GM19193 (cell line): ENCODE results near the gene RAB17.

Experiments
- POLR2A ChIP-seq: IDR thresholded peaks from 4 replicates; pipeline ENCODE4 v1.6.1; 2011; ENCODE audit not compliant: insufficient read depth, insufficient read length; ENCODE audit errors: extremely low read depth

RAB17 gene

DNA sequence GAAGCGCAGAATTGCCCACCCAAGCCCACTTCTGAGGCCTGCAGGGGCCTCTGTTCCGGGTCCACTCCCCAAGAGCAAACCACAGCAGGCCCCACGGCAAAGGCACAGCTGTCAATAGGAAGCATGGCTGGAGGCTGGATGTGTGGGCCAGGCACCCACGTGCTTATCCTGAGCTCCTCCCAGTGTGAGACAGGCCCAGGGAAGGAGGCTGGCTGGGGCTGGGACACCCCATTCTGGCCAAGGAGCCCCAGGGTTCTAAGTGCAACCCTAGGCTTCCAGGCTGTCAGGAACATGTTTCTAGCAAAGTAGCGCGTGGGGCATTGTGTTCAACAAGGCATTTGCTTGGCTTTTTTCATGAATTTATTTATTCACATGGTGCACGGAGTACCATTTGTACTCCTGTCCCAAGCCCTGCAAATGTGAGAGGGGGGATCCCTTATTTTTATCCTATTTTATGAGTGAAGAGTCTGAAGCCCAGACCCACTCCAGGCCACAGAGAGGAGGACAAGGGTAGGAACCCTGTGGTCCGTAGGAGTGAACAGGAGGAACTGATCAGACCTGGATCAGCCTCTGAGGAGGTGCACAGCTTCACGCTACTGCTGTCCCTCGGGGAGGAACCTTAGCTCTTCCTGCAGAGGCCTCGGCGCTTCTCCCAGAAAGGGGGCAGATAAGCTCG lies 6.1 kb upstream of the RAB17 start:
- no peak for TF ChIP-seq POLR2A

DNA sequence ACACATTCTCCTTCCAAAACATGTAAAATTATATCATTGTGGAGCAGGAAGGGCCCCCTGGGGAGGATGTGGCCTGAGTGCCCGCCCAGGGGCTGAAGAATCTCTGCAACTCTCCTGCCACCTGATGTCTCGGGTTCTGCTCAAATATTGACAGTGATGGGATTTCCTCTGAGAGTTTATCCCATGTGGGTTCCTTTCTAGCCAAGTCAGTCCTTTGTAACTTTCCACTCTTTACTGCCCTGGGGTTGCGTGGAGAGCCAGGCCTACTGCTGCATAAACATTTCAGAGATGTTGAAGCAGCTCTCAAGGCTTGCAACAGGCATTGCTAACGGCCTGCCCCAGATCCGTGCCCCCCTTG lies 4.0 kb upstream of the RAB17 start:
- no peak for TF ChIP-seq POLR2A

DNA sequence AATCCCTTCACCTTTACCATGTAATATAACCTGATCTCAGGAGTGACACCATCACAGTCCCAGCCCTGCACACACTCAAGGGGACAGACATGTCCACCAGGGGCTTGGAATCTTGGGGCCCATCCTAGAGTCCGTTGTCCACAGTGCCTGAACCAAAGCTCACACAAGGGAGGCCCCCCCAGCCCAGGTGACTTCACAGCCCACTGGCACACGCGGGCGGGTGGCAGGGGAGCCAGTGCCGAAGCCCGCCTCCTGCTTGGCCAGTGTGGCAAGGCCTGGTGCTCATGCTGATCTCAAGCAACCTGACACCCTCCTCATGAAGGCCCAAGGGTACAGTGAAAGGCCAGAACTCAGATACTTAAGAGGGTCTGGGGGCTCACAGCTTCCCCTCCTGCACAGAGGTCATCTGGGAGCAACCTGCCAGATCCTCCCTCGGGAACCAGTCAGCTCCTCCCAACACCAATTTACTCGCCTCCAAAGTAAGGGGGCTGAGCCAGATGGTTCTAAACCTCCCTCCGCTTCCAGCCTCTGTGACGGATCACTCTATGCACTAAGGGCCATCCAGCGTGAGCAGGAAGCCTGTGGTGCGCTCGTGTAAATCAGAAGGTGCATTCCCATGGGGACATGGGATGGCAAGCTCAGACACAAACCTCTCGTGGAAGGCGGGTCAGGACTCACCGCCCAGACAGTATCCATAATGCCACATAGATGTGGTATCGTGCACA lies 3.2 kb upstream of the RAB17 start:
- TF ChIP-seq POLR2A, result no peak

DNA sequence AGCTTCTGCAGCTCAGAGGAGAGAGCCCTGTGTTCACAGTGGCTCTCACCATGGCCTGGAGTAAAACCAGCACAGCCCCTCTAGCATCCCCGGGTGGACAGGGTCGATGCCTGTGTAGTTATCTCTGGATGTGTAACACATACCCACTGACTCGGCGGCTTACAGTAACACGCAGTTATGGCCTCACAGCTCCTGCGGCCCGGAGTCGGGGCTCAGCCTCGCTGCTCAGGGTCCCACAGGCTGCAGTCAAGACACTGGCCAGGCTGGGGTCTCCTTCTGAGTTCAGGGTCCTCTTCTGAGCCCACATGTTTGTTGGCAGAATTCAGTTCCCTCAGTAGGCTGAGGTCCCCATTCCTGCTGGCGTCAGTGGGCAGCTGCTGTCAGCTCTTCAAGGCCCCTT lies 2.5 kb upstream of the RAB17 start:
- TF ChIP-seq POLR2A, result no peak

GRCh38 chr2:237592425-237592980 lies 2.0 kb upstream of the RAB17 start:
- no peak for TF ChIP-seq POLR2A

DNA sequence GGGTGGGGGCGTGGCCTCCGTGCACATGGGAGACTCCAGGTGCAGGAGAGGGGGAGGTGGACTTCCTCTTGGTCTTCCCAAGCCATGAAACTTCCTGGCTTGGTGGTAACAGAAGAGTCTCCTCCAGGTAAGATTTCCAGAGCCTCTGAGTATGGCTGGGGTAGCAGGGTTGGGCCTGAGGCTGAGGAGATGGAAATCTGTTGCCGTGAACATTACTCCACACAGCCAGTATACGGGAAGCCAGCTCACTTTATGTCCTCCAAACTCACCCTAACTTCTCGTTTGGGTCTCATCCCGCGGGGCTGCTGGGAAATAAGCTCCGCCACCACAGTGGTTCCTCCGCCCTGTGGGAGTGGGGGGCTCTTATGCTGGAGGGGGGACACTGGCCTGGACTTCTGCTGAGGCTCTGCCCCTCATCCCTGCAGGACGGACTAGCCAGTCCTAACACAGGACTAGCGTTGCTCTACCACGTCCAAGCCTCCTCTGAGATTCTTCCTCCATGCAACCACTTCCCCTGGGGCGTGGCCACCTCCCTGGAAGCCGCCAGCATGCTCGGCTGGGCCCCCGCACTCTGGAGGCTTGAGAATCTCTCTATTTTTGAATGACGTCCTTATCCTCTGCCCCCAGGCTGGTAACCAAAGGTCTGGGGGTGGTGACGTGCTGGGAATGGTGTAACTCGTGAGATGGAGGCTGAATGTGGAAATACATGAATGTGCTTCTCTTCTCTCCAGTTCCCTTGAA lies 777 bp upstream of the RAB17 start:
- TF ChIP-seq POLR2A, result no peak

DNA sequence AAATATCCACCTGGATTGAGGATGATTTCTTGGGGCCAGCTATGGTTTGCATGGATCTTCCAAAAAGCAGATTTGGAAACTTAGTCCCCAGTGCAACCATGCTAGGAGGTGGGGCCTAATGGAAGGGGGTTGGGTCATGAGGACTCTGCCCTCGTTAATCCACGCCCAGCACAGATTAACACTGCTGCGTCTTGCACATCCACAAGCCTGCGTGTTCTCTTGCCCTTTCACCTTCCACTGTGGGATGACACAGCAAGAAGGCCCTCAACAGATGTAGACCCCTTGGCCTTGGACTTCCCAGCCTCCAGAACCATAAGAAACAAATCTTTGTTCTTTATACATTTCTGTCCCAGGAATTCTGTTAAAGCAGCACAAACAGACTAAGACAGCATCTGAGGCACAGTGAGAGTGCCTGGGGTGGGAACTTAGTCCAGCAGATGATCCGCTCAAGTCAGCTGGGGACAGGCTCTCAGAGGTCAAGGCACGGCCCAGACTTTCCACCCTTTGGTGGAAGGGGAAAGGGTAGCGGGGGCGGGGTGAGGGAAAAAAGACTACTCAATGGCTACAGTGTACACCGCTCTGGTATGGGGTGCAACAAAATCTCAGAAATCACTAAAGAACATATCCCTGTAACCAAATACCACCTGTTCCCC lies 2.4 kb downstream of the RAB17 start:
- no peak for TF ChIP-seq POLR2A

DNA sequence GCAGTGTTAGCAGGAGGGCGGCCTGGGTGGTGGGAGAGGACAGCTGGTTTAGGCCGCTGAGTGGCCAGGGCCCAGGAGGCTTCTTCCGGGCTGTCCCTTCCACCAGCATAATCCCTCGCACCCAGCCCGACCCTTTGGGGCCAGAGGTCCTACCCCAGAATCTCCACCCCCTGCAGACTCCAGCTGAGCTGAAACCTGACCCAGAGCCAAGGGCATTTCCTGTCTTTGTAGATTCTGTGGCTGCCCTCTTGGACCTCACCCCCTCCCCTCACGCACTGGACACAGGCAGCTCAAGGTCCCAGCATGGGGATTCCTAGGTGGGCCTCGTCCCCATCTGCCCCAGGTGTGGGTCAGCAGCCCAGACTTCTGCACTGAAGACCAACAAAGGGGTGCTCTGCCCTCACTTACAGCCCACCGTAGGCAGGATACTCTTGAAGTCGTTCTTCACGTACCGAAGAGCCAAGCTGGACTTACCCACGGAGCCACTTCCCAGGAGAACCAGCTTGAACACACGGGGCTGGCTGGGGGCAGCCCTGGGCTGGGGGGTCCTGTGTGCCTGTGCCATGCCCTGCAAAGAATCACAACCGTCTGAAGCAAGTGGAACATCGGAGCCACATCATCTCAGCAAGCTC lies 4.8 kb downstream of the RAB17 start:
- no peak for TF ChIP-seq POLR2A

DNA sequence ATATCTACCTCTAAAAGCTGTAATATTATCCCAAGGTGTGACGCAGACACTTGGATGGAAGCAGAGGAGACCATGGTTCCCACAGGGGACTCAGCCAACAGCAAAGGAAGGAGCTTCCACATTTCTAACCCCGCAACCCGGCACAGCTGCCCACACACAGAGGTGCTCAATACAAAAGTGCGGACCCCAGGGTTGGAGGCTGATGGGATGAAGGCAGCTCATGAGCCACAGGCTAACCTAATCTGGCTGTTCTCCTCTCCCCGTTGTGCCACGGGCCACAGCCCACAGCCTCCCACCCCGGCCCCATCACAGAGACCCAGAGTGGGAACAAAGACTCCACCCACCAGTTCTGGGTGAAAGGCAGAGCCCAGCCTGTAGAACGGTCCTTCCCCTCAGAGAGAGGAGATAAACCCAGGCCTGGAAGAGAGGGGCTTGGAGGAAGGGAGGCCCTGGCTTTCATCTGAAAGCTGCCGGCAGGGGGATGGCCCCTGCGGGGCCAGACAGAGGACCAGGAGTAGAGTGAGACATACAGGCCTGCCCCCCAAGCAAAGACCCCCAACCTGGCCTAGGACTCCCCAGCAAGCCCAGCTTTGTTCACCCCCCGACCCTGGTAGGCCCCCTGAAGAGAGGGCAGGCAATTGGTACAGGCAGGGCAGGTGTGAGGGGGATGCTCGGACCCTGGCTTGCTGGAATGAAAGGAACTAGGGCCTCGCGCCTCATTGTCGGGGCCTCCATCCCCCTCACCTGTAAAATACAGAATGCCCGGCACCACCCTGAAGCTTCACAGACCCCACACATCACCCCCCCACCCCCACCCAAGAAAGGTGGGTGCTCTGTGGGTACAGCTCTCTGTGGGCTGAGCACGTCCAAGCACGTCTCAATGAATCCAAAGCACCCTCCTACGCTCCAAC lies 6.9 kb downstream of the RAB17 start:
- no peak for TF ChIP-seq POLR2A

- TF ChIP-seq POLR2A, result no peak
These were observed 8.5 kb downstream of the RAB17 start for GRCh38 chr2:237581751-237582746.

DNA sequence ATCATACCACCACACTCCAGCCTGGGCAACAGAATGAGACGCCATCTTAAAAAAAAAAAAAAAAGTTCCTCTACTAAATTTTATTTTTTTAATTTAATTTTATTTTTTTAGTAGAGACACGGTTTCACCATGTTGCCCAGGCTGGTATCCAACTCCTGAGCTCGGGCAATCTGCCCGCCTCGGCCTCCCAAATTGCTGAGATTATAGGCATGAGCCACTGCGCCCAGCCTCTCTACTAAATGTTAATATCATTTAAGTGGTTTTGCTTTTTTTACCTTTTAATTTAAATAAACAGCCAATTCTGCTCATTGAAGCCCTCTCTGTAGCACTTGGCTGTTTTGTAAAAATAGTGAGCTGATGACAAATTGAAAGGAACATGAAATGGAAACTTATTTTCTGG lies 9.2 kb downstream of the RAB17 start:
- no peak for TF ChIP-seq POLR2A
